PFSK-1 (cell line): ENCODE measurements around the gene SPTBN1.

Source experiments
- POLR2AphosphoS5 ChIP-seq: IDR thresholded peaks from 2 replicates; pipeline ENCODE4 v1.6.1; 2012; ENCODE audit warnings: low read depth, mild to moderate bottlenecking, control low read depth, low read length, moderate library complexity
- REST ChIP-seq, 2 experiments: IDR thresholded peaks; 2 replicates each; pipeline versions ENCODE4 v1.6.1 to v1.8.0; 2011 to 2012; ENCODE audit warnings: low read depth in 2 of 2, low read length in 2 of 2, control low read depth in 1 of 2, inconsistent platforms in 1 of 2, mild to moderate bottlenecking in 1 of 2, moderate library complexity in 1 of 2; ENCODE audit not compliant: insufficient read depth in 1 of 2
- TAF1 ChIP-seq: IDR thresholded peaks from 2 replicates; pipeline ENCODE4 v1.6.1; 2012; ENCODE audit warnings: low read length, control low read depth, borderline replicate concordance; ENCODE audit not compliant: insufficient read depth

GRCh38 chr2:54416166-54416813 lies 39.8 kb upstream of the SPTBN1 start:
- TF ChIP-seq POLR2AphosphoS5 (no peak), TAF1 (no peak), REST (IDR thresholded peaks at IDR 0.05; ENCODE audit: insufficient read depth in 1 of 2, low read depth in 2 of 2, low read length in 2 of 2) (no peak)
